ENCODE measurements around the gene ZNF804A.
A peak's percentile ranks its signal among the peaks of the same experiment; 100 is the strongest.

Gene ZNF804A

DNA sequence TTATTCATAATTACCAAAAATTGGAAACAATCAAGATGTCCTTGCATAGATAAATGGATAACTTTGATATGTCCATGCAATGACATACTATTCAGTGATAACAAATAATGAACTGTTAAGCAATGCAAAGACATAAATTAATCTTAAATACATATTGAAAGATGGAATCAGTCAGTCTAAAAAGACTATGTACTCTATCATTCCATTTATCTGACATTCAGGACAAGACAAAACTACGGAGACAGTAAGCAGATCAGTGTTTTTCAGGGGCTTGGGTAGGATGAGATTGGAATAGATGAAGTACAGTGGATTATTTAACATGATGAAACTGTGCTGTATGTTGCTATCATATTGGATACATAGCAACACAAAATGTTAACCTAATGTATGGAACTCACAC lies 21.3 kb upstream of the ZNF804A start:
- Histone ChIP-seq H3K27ac (ENCODE audit: low read depth, low read length, severe bottlenecking) (no peak overlapping the region), H3K36me3 (ENCODE audit: control insufficient read depth, insufficient read depth, low read length) (no peaks in the 10 kb centered on the region), H3K4me3 (ENCODE audit: extremely low read depth, insufficient read depth, low read length, poor library complexity, severe bottlenecking) (no peak overlapping the region), H3K9me3 (ENCODE audit: control insufficient read depth, low read length) (no peaks in the 10 kb centered on the region), H3K4me1 (ENCODE audit: control insufficient read depth, insufficient read depth, low read length, poor library complexity, severe bottlenecking) (no peaks in the 10 kb centered on the region)
- no CpG with 5 or more reads among the region's 1 CpG for WGBS, 2 experiments (ENCODE audit: insufficient coverage in 2 of 2)

DNA sequence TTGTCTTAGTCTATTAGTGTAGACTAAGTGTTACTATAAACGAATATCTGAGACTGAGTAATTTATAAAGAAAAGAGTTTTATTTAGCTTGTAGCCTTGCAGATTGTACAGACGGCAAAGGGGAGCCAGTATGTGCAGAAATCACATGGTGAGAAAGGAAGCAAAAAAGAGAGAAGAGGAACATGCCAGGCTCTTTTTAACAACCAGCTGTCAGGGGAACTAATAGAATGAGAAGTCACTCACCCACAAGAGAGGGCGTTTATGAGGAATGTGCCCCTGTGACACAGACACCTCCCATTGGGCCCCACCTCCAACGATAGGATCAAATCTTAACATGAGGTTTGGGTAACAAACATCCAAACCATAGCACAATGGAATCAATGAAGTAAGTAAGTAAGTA lies 20.6 kb upstream of the ZNF804A start:
- no peak overlapping the region for H3K4me3 ChIP-seq (ENCODE audit: extremely low read depth, insufficient read depth, low read length, poor library complexity, severe bottlenecking)

DNA sequence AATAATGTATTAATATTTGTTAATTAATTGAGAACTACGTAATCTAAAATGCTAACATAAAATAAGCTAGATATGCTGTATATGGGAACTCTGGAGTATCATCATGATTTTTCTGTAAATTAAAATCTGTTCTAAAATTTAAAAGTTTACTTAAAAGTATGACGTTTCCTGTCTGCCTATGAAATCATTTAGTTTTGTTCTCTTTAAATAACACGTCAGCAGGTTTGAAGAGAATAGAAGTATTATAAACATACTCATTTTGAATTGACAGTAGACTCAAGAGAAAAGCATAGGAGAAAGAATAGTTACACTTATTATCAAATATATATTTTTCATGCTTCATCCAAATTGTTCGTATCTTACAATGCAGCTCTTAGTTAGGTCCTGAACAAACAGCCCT lies 19.1 kb upstream of the ZNF804A start:
- Histone ChIP-seq H3K9me3 (ENCODE audit: control insufficient read depth, low read length) (no peaks in the 10 kb centered on the region), H3K36me3 (ENCODE audit: control insufficient read depth, insufficient read depth, low read length) (no peaks in the 10 kb centered on the region), H3K4me1 (ENCODE audit: control insufficient read depth, insufficient read depth, low read length, poor library complexity, severe bottlenecking) (no peaks in the 10 kb centered on the region), H3K27ac (ENCODE audit: low read depth, low read length, severe bottlenecking) (no peak overlapping the region), H3K4me3 (ENCODE audit: extremely low read depth, insufficient read depth, low read length, poor library complexity, severe bottlenecking) (no peak overlapping the region)
- WGBS, 2 experiments (ENCODE audit: insufficient coverage in 2 of 2), result no CpG with 5 or more reads among the region's 4 CpGs

More for the DNA sequence above, 20.6 kb upstream of the ZNF804A start:
- no peaks in the 10 kb centered on the region for H3K4me1 ChIP-seq (ENCODE audit: control insufficient read depth, insufficient read depth, low read length, poor library complexity, severe bottlenecking)
- no peaks in the 10 kb centered on the region for H3K9me3 ChIP-seq (ENCODE audit: control insufficient read depth, low read length)
- H3K27ac ChIP-seq (ENCODE audit: low read depth, low read length, severe bottlenecking), result no peak overlapping the region
- 83 to 90% methylated on average over 2 of the region's 4 CpGs for WGBS, 2 experiments (ENCODE audit: insufficient coverage in 2 of 2)
- H3K36me3 ChIP-seq (ENCODE audit: control insufficient read depth, insufficient read depth, low read length), result no peaks in the 10 kb centered on the region

DNA sequence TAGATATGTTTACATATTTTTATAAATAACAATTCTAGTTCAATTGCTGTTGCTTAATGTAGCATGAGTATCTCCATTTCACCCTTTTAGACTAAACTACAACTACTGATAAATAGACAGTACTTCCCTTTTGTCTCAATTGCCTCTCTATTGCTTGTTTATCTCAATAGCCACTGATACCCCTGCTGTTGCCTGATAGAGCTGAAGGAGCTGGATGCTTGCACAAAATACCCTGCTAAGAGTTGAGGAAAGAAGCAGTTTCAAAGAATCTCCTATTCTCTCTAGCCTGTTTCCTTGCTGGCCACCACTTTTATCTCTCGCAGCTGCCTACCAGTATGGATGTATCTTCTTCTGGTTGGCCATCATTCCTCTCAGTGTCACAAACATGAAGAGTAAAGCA lies 16.9 kb upstream of the ZNF804A start:
- Histone ChIP-seq H3K9me3 (ENCODE audit: control insufficient read depth, low read length) (no peaks in the 10 kb centered on the region), H3K36me3 (ENCODE audit: control insufficient read depth, insufficient read depth, low read length) (no peaks in the 10 kb centered on the region), H3K4me1 (ENCODE audit: control insufficient read depth, insufficient read depth, low read length, poor library complexity, severe bottlenecking) (no peaks in the 10 kb centered on the region), H3K27ac (ENCODE audit: low read depth, low read length, severe bottlenecking) (no peak overlapping the region), H3K4me3 (ENCODE audit: extremely low read depth, insufficient read depth, low read length, poor library complexity, severe bottlenecking) (no peak overlapping the region)
- no CpG with 5 or more reads among the region's 1 CpG for WGBS, 2 experiments (ENCODE audit: insufficient coverage in 2 of 2)

DNA sequence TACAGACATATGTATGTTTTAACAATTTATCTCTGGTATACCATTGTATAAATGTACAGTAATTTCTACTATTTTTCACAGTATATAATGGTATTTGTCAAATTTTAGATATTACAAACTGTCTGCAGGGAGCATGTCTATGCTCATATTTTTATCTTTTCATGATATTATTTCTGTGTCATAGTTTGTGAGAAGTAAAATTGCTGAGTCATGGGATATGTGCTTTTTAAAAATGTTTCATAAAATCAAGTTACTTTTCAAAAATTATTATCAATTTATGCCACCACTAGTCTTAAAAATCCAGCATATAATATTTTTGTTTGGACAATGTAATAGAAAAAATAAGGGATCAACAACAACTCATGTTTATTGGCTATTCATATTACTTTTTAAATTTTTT lies 9.1 kb upstream of the ZNF804A start:
- Histone ChIP-seq H3K36me3 (ENCODE audit: control insufficient read depth, insufficient read depth, low read length) (no peaks in the 10 kb centered on the region), H3K27ac (ENCODE audit: low read depth, low read length, severe bottlenecking) (no peak overlapping the region), H3K9me3 (ENCODE audit: control insufficient read depth, low read length) (peaks cover 3% of the 10 kb centered on the region), H3K4me3 (ENCODE audit: extremely low read depth, insufficient read depth, low read length, poor library complexity, severe bottlenecking) (no peak overlapping the region), H3K4me1 (ENCODE audit: control insufficient read depth, insufficient read depth, low read length, poor library complexity, severe bottlenecking) (no peaks in the 10 kb centered on the region)

DNA sequence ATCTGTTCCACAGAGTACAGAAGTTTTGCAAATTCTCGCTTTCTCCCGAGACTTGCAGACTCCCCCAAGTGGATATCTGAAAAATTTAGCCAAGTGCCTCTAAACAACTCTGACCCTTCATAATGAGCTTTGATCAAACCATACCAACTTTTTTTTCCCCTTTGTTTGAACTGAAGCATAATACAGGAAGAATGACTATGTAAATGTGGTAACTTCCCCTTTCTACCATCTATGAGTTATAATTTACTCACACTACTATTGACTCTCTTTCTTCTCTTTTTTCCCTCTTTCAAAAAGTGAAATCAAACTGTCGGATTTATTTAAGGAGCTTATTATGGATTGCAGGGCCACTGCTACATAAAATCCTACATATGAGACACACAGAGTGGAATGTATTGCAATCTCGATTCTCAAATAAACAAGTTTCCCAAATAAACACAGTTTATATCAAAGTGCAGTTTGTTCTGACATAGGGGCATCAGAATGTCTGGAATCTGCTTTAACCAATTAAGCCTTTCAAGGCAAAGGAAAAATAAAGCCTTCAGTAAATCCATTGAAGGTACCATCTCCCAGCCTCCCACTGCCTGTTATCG lies 1.4 kb upstream of the ZNF804A start:
- Histone ChIP-seq H3K36me3 (ENCODE audit: control insufficient read depth, insufficient read depth, low read length) (no peaks in the 10 kb centered on the region), H3K9me3 (ENCODE audit: control insufficient read depth, low read length) (no peaks in the 10 kb centered on the region), H3K4me3 (ENCODE audit: extremely low read depth, insufficient read depth, low read length, poor library complexity, severe bottlenecking) (peak overlapping the region; percentile 64), H3K4me1 (ENCODE audit: control insufficient read depth, insufficient read depth, low read length, poor library complexity, severe bottlenecking) (peaks cover 5% of the 10 kb centered on the region), H3K27ac (ENCODE audit: low read depth, low read length, severe bottlenecking) (peak overlapping the region; percentile 78)
- WGBS, 2 experiments (ENCODE audit: insufficient coverage in 2 of 2), result 94% methylated on average over 2 of the region's 5 CpGs; no CpG with 5 or more reads in 1 of the 2 experiments

DNA sequence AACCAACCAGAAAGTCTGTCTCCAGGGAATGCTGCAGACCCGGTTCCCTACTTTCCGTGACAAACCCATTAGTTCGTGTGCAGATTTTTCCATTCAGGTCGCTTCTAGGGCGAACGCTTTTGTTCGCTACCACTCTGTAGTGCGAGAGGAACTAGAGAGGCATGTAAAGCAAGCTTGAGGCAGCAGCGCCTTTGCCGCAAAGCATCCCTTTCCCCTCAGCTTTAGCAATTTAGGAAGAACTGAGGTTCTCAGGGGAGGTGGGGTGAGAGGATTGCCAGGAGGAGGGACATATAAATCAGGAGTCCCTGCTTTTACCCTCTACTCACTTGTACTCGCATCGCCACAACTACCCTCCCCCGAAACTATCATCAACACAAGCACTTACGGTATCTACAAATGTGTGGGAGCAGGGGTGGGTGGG lies 748 bp upstream of the ZNF804A start:
- H3K4me1 ChIP-seq (ENCODE audit: control insufficient read depth, insufficient read depth, low read length, poor library complexity, severe bottlenecking), result peaks cover 5% of the 10 kb centered on the region
- H3K4me3 ChIP-seq (ENCODE audit: extremely low read depth, insufficient read depth, low read length, poor library complexity, severe bottlenecking), result peak overlapping the region; percentile 64
- H3K9me3 ChIP-seq (ENCODE audit: control insufficient read depth, low read length), result no peaks in the 10 kb centered on the region
- peak overlapping the region; percentile 78 for H3K27ac ChIP-seq (ENCODE audit: low read depth, low read length, severe bottlenecking)
- WGBS, 2 experiments (ENCODE audit: insufficient coverage in 2 of 2), result 4 to 6% methylated on average over 2 to 9 of the region's 14 CpGs
- H3K36me3 ChIP-seq (ENCODE audit: control insufficient read depth, insufficient read depth, low read length), result no peaks in the 10 kb centered on the region

DNA sequence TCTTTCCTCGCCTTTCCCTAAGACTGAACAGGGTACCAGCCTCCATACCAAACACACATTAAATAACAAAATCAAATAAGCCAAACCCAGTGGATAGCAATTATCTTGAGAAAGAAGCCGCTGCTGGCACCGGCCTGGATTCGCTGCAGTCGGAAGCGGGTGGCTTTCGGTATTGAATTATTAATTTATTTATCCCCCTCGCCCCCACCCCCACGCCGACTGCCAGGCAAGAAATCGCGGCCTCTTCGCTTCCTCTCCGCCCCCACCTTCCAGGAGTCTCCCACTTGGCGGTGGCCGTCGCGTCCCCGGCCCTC lies 370 bp upstream of the ZNF804A start:
- no peaks in the 10 kb centered on the region for H3K36me3 ChIP-seq (ENCODE audit: control insufficient read depth, insufficient read depth, low read length)
- H3K4me1 ChIP-seq (ENCODE audit: control insufficient read depth, insufficient read depth, low read length, poor library complexity, severe bottlenecking), result peaks cover 5% of the 10 kb centered on the region
- no peaks in the 10 kb centered on the region for H3K9me3 ChIP-seq (ENCODE audit: control insufficient read depth, low read length)
- 0% methylated on average over 5 to 10 of the region's 19 CpGs for WGBS, 2 experiments (ENCODE audit: insufficient coverage in 2 of 2)
- peak overlapping the region; percentile 64 for H3K4me3 ChIP-seq (ENCODE audit: extremely low read depth, insufficient read depth, low read length, poor library complexity, severe bottlenecking)
- peak overlapping the region; percentile 78 for H3K27ac ChIP-seq (ENCODE audit: low read depth, low read length, severe bottlenecking)

DNA sequence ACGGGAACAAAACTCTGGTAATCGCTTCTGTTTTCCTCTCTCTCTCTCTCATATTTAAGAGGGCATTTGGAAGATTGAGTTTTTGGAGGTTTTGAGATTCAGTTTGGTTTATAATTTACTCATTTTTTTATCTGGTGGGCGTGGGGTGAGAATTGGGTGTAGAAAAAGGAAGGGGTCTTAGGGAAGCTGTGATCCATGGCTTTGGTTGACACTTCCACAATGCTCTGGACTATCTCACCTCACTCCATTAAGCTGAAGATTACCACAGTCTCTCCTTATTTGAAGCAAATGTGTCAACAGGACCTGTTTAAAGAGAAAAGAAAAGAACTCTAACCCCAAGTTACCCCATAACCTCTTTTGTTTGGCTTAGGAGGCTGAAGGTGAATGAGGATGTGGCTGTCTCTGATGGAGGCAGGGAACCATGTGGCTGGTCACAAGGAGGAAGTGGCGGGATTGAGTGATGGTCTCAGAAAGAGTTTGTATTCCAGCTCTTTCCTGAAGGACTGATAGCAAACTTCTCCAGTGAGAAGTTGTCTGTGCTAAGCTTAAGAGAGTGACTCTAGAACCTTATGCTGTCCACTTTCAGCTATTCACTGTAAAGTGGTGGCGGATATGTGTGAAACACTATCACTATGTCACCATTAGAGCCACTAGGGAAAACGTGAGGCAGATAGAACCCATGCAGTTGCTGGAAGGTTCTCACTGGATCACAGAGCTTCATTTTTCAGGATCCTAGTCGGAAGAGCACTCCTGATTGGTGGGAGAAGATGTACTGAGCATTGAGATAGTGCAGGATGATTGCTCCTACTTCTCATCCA lies 934 bp downstream of the ZNF804A start:
- peak overlapping the region; percentile 78 for H3K27ac ChIP-seq (ENCODE audit: low read depth, low read length, severe bottlenecking)
- WGBS, 2 experiments (ENCODE audit: insufficient coverage in 2 of 2), result 7 to 40% methylated on average over 1 to 2 of the region's 7 CpGs

DNA sequence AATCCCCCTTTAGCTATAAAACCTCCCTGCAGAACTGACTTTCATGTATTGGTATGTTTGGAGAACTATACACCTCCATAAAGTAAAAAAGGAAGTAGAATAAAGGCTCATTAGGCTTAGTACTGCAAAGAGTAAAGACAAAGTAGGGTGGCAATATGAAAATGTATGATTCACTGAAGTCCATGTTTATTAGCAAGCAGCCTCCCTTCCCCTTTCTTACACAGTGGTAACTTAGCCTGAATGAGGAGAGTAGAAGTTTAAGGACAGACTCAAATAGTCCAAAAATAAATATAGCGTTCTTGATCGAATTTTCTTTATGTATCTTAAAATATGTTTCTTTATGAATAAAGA lies 1.5 kb downstream of the ZNF804A start:
- Histone ChIP-seq H3K36me3 (ENCODE audit: control insufficient read depth, insufficient read depth, low read length) (no peaks in the 10 kb centered on the region), H3K4me3 (ENCODE audit: extremely low read depth, insufficient read depth, low read length, poor library complexity, severe bottlenecking) (peak overlapping the region; percentile 64), H3K4me1 (ENCODE audit: control insufficient read depth, insufficient read depth, low read length, poor library complexity, severe bottlenecking) (peaks cover 5% of the 10 kb centered on the region), H3K9me3 (ENCODE audit: control insufficient read depth, low read length) (no peaks in the 10 kb centered on the region), H3K27ac (ENCODE audit: low read depth, low read length, severe bottlenecking) (no peak overlapping the region)
- WGBS, 2 experiments (ENCODE audit: insufficient coverage in 2 of 2), result no CpG with 5 or more reads among the region's 2 CpGs

More for the DNA sequence above, 934 bp downstream of the ZNF804A start:
- H3K4me1 ChIP-seq (ENCODE audit: control insufficient read depth, insufficient read depth, low read length, poor library complexity, severe bottlenecking), result peaks cover 5% of the 10 kb centered on the region
- H3K4me3 ChIP-seq (ENCODE audit: extremely low read depth, insufficient read depth, low read length, poor library complexity, severe bottlenecking), result peak overlapping the region; percentile 64
- no peaks in the 10 kb centered on the region for H3K9me3 ChIP-seq (ENCODE audit: control insufficient read depth, low read length)
- no peaks in the 10 kb centered on the region for H3K36me3 ChIP-seq (ENCODE audit: control insufficient read depth, insufficient read depth, low read length)

DNA sequence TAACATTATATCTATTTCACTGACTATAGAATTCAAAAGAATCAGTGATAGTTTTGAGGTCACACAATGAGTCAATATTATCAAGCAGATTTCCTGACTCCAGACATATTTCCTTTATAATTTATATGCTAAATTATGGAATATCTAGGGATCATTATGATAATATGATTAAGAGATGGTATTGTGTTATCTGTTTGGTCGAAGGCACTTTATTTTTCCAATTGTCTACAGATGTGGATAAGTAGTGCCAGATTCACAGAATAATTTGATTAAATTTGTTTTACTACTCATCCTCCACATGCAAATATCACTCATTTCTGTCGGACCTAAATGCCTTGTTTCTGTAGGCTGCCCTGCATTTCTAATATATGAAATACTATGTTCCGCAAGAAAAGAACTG lies 4.4 kb downstream of the ZNF804A start:
- no peaks in the 10 kb centered on the region for H3K9me3 ChIP-seq (ENCODE audit: control insufficient read depth, low read length)
- H3K4me3 ChIP-seq (ENCODE audit: extremely low read depth, insufficient read depth, low read length, poor library complexity, severe bottlenecking), result no peak overlapping the region
- 100% methylated on average over 2 of the region's 3 CpGs; no CpG with 5 or more reads in 1 of the 2 experiments for WGBS, 2 experiments (ENCODE audit: insufficient coverage in 2 of 2)
- no peak overlapping the region for H3K27ac ChIP-seq (ENCODE audit: low read depth, low read length, severe bottlenecking)
- H3K36me3 ChIP-seq (ENCODE audit: control insufficient read depth, insufficient read depth, low read length), result no peaks in the 10 kb centered on the region
- H3K4me1 ChIP-seq (ENCODE audit: control insufficient read depth, insufficient read depth, low read length, poor library complexity, severe bottlenecking), result no peaks in the 10 kb centered on the region

Data from mesodermal cell (in vitro differentiated cells).